Bronchial epithelial cell (primary cell): ENCODE measurements around the gene TMEM100. TPM values are rescaled to one million over a fixed set of nuclear protein-coding genes. Genes with fewer than 3 reads are reported as not detected.

Source experiments
- DNase-seq: peaks from one replicate; pipeline ENCODE4 v3.0.0-alpha.2; 2010; ENCODE audit warnings: low read depth
- FAIRE-seq: peaks from 2 replicates; lab custom pipeline; 2011; peaks lifted over from hg19 to GRCh38; lab: Jason Lieb, UNC
- H3K27me3 ChIP-seq: 2 replicates; pipeline ENCODE4 v1.5.1; 2011; ENCODE audit warnings: low read length; ENCODE audit not compliant: control insufficient read depth, insufficient read depth
- H3K36me3 ChIP-seq: 2 replicates; pipeline ENCODE4 v1.5.1; 2011; ENCODE audit warnings: low read length; ENCODE audit not compliant: control insufficient read depth, insufficient read depth
- H3K4me3 ChIP-seq: 2 replicates; pipeline ENCODE4 v1.5.1; 2011; ENCODE audit warnings: mild to moderate bottlenecking, low read depth, low read length, control low read depth
- CTCF ChIP-seq: IDR thresholded peaks from 2 replicates; pipeline ENCODE4 v1.5.1; 2011; ENCODE audit warnings: mild to moderate bottlenecking, moderate library complexity, low read length, control low read depth, inconsistent platforms; ENCODE audit not compliant: insufficient read depth, severe bottlenecking
- total RNA-seq: library from RNA; depleted of rRNA; stranded (reverse); fragments of >200 nt; gene quantifications from 2 replicates; pipeline ENCODE4 v1.2.1, GENCODE V29; 2014

TMEM100 gene
- total RNA-seq, 1 donor from 2014 or later: not detected

GRCh38 chr17:55758171-55758570 lies 35.5 kb upstream of the TMEM100 start:
- no peaks in the 10 kb centered on the region for H3K36me3 ChIP-seq
- no peaks in the 10 kb centered on the region for H3K27me3 ChIP-seq
- H3K4me3 ChIP-seq: no peak overlapping the region
- DNase-seq (no peak), FAIRE-seq (no peak)
- TF ChIP-seq CTCF: no peak

GRCh38 chr17:55757659-55758058 lies 35.0 kb upstream of the TMEM100 start:
- Histone ChIP-seq H3K4me3 (no peak overlapping the region), H3K36me3 (no peaks in the 10 kb centered on the region), H3K27me3 (no peaks in the 10 kb centered on the region)
- no peak for FAIRE-seq
- no peak for TF ChIP-seq CTCF
- DNase-seq: no peak

DNA sequence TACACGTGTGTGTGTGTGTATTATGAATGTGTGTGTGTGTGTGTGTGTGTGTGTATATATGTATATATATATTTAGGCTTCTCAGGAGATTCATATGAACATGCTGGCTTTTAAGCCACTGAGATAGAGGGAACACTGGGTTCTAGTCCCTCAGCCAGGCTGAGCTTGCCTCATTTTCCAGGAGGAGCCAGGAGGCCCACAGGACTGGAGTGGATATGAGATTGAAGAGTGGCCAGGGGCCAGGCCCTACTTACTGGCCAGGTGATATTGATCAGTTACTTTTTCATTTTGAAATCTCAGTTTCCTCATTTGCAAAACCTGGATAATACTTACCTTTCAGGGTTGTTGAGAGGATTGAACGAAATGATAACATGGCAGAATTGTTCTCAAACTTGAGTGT lies 34.0 kb upstream of the TMEM100 start:
- DNase-seq: no peak
- H3K4me3 ChIP-seq: no peak overlapping the region
- no peak for TF ChIP-seq CTCF
- no peak for FAIRE-seq
- no peaks in the 10 kb centered on the region for H3K36me3 ChIP-seq
- H3K27me3 ChIP-seq: no peaks in the 10 kb centered on the region

DNA sequence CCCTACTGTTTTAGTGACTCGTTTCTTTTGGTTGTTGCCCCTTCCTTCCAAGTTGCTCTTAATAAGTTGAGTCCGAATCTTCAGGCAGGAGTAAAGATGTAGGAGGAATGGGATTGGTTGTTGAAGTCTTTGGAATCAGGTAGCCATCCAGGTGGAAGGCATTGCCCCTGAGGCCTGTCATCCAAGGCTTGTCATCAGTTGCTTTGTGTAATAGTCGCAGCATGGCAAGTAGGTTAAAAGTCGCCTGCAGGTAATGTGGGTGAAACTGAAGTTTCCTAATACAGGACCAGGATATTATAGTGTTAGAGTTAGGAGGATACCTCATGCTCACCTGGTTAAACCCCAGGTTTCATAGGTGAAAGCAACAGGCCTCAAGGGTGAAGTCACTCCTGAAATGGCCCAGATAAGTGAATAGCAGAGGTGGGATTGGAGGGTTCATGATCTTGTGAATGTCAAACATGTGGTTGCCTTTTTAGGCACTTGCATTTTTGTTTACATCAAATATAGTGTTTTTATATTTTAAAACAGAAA lies 29.1 kb upstream of the TMEM100 start:
- H3K27me3 ChIP-seq: no peaks in the 10 kb centered on the region
- peak overlapping the region; percentile 69 for H3K4me3 ChIP-seq
- FAIRE-seq: no peak
- DNase-seq: no peak
- no peaks in the 10 kb centered on the region for H3K36me3 ChIP-seq
- TF ChIP-seq CTCF: no peak

- peak within 1 kb of the TSS; percentile 69 for H3K4me3 ChIP-seq
- FAIRE-seq: no peak
- peak; percentile 75 for DNase-seq
- TF ChIP-seq CTCF: peak; percentile 58
- no peaks in the 10 kb centered on the region for H3K36me3 ChIP-seq
- H3K27me3 ChIP-seq: no peaks in the 10 kb centered on the region
Measured at GRCh38 chr17:55750750-55751657, 28.3 kb upstream of the TMEM100 start, which contains the start of gene PCTP. Gene PCTP (plus strand): TSS chr17:55751051. CDS start chr17:55751104, 53 bp downstream.
